HepG2 (cell line): ENCODE measurements around the gene GADD45G. TPM values are rescaled to one million over a fixed set of nuclear protein-coding genes. Genes with fewer than 3 reads are reported as not detected.

Experiments used
- ATAC-seq: fragments of 200-7000 bp; cut with Tn5 transposase; 3 replicates; pipeline ENCODE4 v1.9.1; 2020; ENCODE audit warnings: mild to moderate bottlenecking, moderate library complexity
- BruUV-seq: library from RNA; stranded (reverse); fragments of 400-500 nt; replicated peaks from 2 replicates; lab custom pipeline; 2021; lab: Mats Ljungman, UMichigan
- CTCF ChIA-PET: fragments of 300-600 bp; formaldehyde crosslinking; extraction: SDS; loops from one replicate; lab custom pipeline; 2021; ENCODE audit warnings: low total read pairs, inconsistent platforms, low intra/inter-chr PET ratio; lab: Yijun Ruan, JAX
- POLR2A ChIA-PET: fragments of 350-600 bp; sonication (Branson Sonifier 250); formaldehyde crosslinking; loops from one replicate; lab custom pipeline; 2020; ENCODE audit warnings: antibody characterized with exemption, inconsistent platforms; lab: Yijun Ruan, JAX
- DNase-seq: peaks from one replicate; pipeline ENCODE4 v3.0.0-alpha.2; 2015; ENCODE audit warnings: low spot score
- FAIRE-seq: peaks from 3 replicates; lab custom pipeline; 2011; peaks lifted over from hg19 to GRCh38; lab: Jason Lieb, UNC
- H2AFZ ChIP-seq: one replicate; pipeline ENCODE4 v1.6.1; 2011; ENCODE audit warnings: low read length, inconsistent platforms
- H3K27ac ChIP-seq: fragments of 300-600 bp; 3 replicates; pipeline ENCODE4 v1.8.0; 2011; ENCODE audit warnings: mixed run types, mild to moderate bottlenecking, mixed read lengths, low read length, inconsistent platforms; ENCODE audit not compliant: insufficient read depth; ENCODE audit errors: extremely low read length
- H3K27me3 ChIP-seq, 2 experiments: fragments of 200-600 bp in 1 of 2; 2 replicates in 1 of 2; 3 replicates in 1 of 2; pipeline versions ENCODE4 v1.6.0 to v1.8.0; 2011; ENCODE audit warnings: low read length in 2 of 2, mild to moderate bottlenecking in 2 of 2, moderate library complexity in 2 of 2, inconsistent platforms in 1 of 2; ENCODE audit not compliant: insufficient read depth in 2 of 2, control insufficient read depth in 1 of 2
- H3K36me3 ChIP-seq, 2 experiments: fragments of 200-600 bp in 1 of 2; replicated peaks in 1 of 2; 2 replicates in 1 of 2; 3 replicates in 1 of 2; pipeline versions ENCODE4 v1.5.1 to v1.8.0; 2011; ENCODE audit warnings: low read length in 2 of 2, inconsistent platforms in 1 of 2; ENCODE audit not compliant: insufficient read depth in 2 of 2, control insufficient read depth in 1 of 2
- H3K4me1 ChIP-seq: 2 replicates; pipeline ENCODE4 v1.5.1; 2012; ENCODE audit warnings: low read length, inconsistent platforms; ENCODE audit not compliant: insufficient read depth
- H3K4me2 ChIP-seq: 2 replicates; pipeline ENCODE4 v1.6.0; 2011; ENCODE audit warnings: low read depth, low read length, inconsistent platforms
- H3K4me3 ChIP-seq, 3 experiments: fragments of 200-600 bp in 1 of 3; sonication (generic), shearing (Covaris generic) in 1 of 3; replicated peaks in 1 of 3; 2 replicates each; pipeline ENCODE4 v1.5.1; 2011 to 2016; ENCODE audit warnings: low read length in 3 of 3, inconsistent platforms in 2 of 3, low read depth in 2 of 3, mild to moderate bottlenecking in 2 of 3, control low read depth in 1 of 3, mixed read lengths in 1 of 3; ENCODE audit not compliant: insufficient read depth in 1 of 3
- H3K79me2 ChIP-seq: one replicate; pipeline ENCODE4 v1.6.1; 2011; ENCODE audit warnings: low read length, inconsistent platforms; ENCODE audit not compliant: insufficient read depth
- H3K9ac ChIP-seq: 2 replicates; pipeline ENCODE4 v1.6.0; 2011; ENCODE audit warnings: mild to moderate bottlenecking, low read depth, low read length, inconsistent platforms; ENCODE audit not compliant: insufficient read depth
- H3K9me3 ChIP-seq: 2 replicates; pipeline ENCODE4 v1.5.1; 2012; ENCODE audit warnings: mild to moderate bottlenecking, low read length
- H4K20me1 ChIP-seq: 2 replicates; pipeline ENCODE4 v1.6.0; 2011; ENCODE audit warnings: inconsistent platforms, mild to moderate bottlenecking, low read length, moderate library complexity; ENCODE audit not compliant: insufficient read depth
- DMAP1 ChIP-seq: IDR thresholded peaks from 2 replicates; pipeline ENCODE4 v1.6.1; 2016
- EHMT2 ChIP-seq: fragments of 200-600 bp; sonication (generic); IDR thresholded peaks from 2 replicates; pipeline ENCODE4 v1.7.0; 2017; ENCODE audit warnings: antibody characterized with exemption, low read depth, low read length, borderline replicate concordance
- GABPA ChIP-seq, 2 experiments: IDR thresholded peaks; 2 replicates each; pipeline ENCODE4 v1.6.1; 2011 to 2016; ENCODE audit warnings: low read depth in 2 of 2, low read length in 1 of 2, missing biosample characterization in 1 of 2, missing genetic modification characterization in 1 of 2
- GABPB1 ChIP-seq: IDR thresholded peaks from 2 replicates; pipeline ENCODE4 v1.6.1; 2016; ENCODE audit warnings: mild to moderate bottlenecking, missing genetic modification reagents, moderate library complexity, missing compliant biosample characterization
- JDP2 ChIP-seq: sonication (generic); formaldehyde crosslinking; IDR thresholded peaks from 2 replicates; pipeline ENCODE4 v1.8.1; 2022; ENCODE audit warnings: missing genetic modification reagents, borderline replicate concordance
- KDM4B ChIP-seq: sonication (generic); formaldehyde crosslinking; IDR thresholded peaks from 2 replicates; pipeline ENCODE4 v1.4.0; 2020; ENCODE audit warnings: missing genetic modification reagents
- PHF20 ChIP-seq: sonication (generic); formaldehyde crosslinking; IDR thresholded peaks from 2 replicates; pipeline ENCODE4 v1.5.0; 2020; ENCODE audit warnings: mild to moderate bottlenecking, missing genetic modification reagents
- SATB2 ChIP-seq: sonication (generic); formaldehyde crosslinking; IDR thresholded peaks from 2 replicates; pipeline ENCODE4 v1.5.0; 2020; ENCODE audit warnings: missing genetic modification reagents
- TEF ChIP-seq: sonication (generic); formaldehyde crosslinking; IDR thresholded peaks from 2 replicates; pipeline ENCODE4 v1.5.0; 2020; ENCODE audit warnings: missing genetic modification reagents
- THAP11 ChIP-seq: IDR thresholded peaks from 2 replicates; pipeline ENCODE4 v1.6.1; 2016; ENCODE audit warnings: missing biosample characterization, missing genetic modification reagents
- XRCC5 ChIP-seq: fragments of 200-400 bp; formaldehyde crosslinking; optimal IDR thresholded peaks from 2 replicates; pipeline ENCODE3; 2017; ENCODE audit warnings: mild to moderate bottlenecking, low read length
- ZNF343 ChIP-seq: sonication (generic); formaldehyde crosslinking; IDR thresholded peaks from 2 replicates; pipeline ENCODE4 v1.4.0; 2020; ENCODE audit warnings: mild to moderate bottlenecking, missing genetic modification reagents
- ZNF746 ChIP-seq: sonication (generic); formaldehyde crosslinking; IDR thresholded peaks from 2 replicates; pipeline ENCODE4 v1.8.0; 2022; ENCODE audit warnings: mild to moderate bottlenecking, missing genetic modification reagents
- WGBS: methylation state at CpG from one replicate; pipeline ENCODE4 v1.1.6; 2017; ENCODE audit warnings: low lambda C conversion rate; 5-methylcytosine and 5-hydroxymethylcytosine counted together
- in situ Hi-C: cut with HindIII; loops from 2 replicates; pipeline ENCODE4 v1.10.0; 2017; ENCODE audit warnings: low pct_unique_long_range_greater_than_20kb; ENCODE audit not compliant: extremely low pct_ligation_motif_present
- intact Hi-C: fragments of 100-400 bp; cut with micrococcal nuclease; formaldehyde crosslinking; loops from one replicate; pipeline ENCODE4 v1.10.0; 2022; ENCODE audit not compliant: unreplicated experiment
- polyA plus RNA-seq, 8 experiments: library from polyadenylated mRNA; depleted of rRNA in 3 of 8; stranded (reverse) in 7 of 8; unstranded in 1 of 8; fragments of >200 nt; fragmentation: Illumina TruSeq in 4 of 8; extraction: Trizol in 4 of 8; gene quantifications; 2 replicates each; pipeline versions ENCODE4 v1.2.1 to v1.2.3, GENCODE V29; 2011 to 2016; ENCODE audit warnings: low read depth in 4 of 8, missing spikeins in 1 of 8, mixed read lengths in 1 of 8; ENCODE audit not compliant: insufficient read depth in 1 of 8
- total RNA-seq, 5 experiments: library from RNA; depleted of rRNA; stranded (reverse); fragments of >200 nt; fragmentation: Illumina TruSeq; extraction: Trizol; gene quantifications; 2 replicates each; pipeline ENCODE4 v1.2.3, GENCODE V29; 2016; ENCODE audit warnings: low read depth in 1 of 5
- TF ChIP-seq, protein P1 (sequence below): IDR thresholded peaks from 2 replicates; pipeline ENCODE4 v1.6.1; 2016; ENCODE audit warnings: low read depth, borderline replicate concordance
- TF ChIP-seq, protein P2 (sequence below): sonication (generic); formaldehyde crosslinking; conservative IDR thresholded peaks from 2 replicates; pipeline ENCODE4 v1.5.0; 2020; ENCODE audit warnings: missing genetic modification reagents

The GADD45G gene
- total and polyA plus RNA-seq, 2 of the 13 experiments (the other 11 are each of a cell fraction or from before 2014, with no cell fraction given) = not detected

- Histone ChIP-seq H2AFZ (no peak overlapping the region), H3K27ac (no peak overlapping the region), H4K20me1 (no peaks in the 10 kb centered on the region), H3K9ac (no peak overlapping the region), H3K9me3 (no peaks in the 10 kb centered on the region), H3K4me3 (no peak overlapping the region), H3K4me1 (peaks cover 16% of the 10 kb centered on the region), H3K36me3 (no peaks in the 10 kb centered on the region), H3K27me3 (peaks cover 1 to 29% of the 10 kb centered on the region in 2 experiments; a peak in 2 of 5 replicates), H3K79me2 (no peaks in the 10 kb centered on the region), H3K4me2 (no peak overlapping the region)
- no peak for TF ChIP-seq KDM4B
- no peak for TF ChIP-seq JDP2 (CRISPR knock-in tag)
- no peak for TF ChIP-seq TEF (CRISPR knock-in tag)
- no peak for TF ChIP-seq THAP11 (CRISPR knock-in tag)
- FAIRE-seq = no peak
- ChIA-PET CTCF (no interaction called here), POLR2A (no interaction called here)
- in situ Hi-C loops (no loop called here), intact Hi-C loops (no loop called here)
- no peak for DNase-seq
- no TSS peak for BruUV-seq
- no peak for ATAC-seq
- WGBS = 26% methylated on average over 5 of the region's 7 CpGs
Measured at GRCh38 chr9:89634995-89635742, 30.4 kb downstream of the GADD45G start.

GRCh38 chr9:89635816-89636215 lies 31.0 kb downstream of the GADD45G start:
- no peaks in the 10 kb centered on the region for H3K36me3 ChIP-seq
- H3K9me3 ChIP-seq = no peaks in the 10 kb centered on the region
- no peak overlapping the region for H3K4me2 ChIP-seq
- POLR2A ChIA-PET = no interaction called here
- BruUV-seq = no TSS peak
- CTCF ChIA-PET = no interaction called here
- H3K4me3 ChIP-seq = no peak overlapping the region
- peaks cover 1 to 32% of the 10 kb centered on the region in 2 experiments; a peak in 2 of 5 replicates for H3K27me3 ChIP-seq
- no peak for ATAC-seq
- in situ Hi-C loops = no loop called here
- H4K20me1 ChIP-seq = no peaks in the 10 kb centered on the region
- FAIRE-seq = no peak
- H3K4me1 ChIP-seq = peaks cover 16% of the 10 kb centered on the region
- no peaks in the 10 kb centered on the region for H3K79me2 ChIP-seq
- 0% methylated on average over 1 of the region's 5 CpGs for WGBS
- DNase-seq = no peak
- no peak overlapping the region for H3K27ac ChIP-seq
- no peak for TF ChIP-seq ZNF746
- no peak for TF ChIP-seq GABPB1 (CRISPR knock-in tag)
- no peak for TF ChIP-seq EHMT2
- no peak for TF ChIP-seq GABPA (IDR thresholded peaks at IDR 0.05; ENCODE audit: low read depth, low read length)
- TF ChIP-seq GABPA (CRISPR knock-in tag; IDR thresholded peaks at IDR 0.05; ENCODE audit: low read depth) = no peak
- TF ChIP-seq, protein P1, sequence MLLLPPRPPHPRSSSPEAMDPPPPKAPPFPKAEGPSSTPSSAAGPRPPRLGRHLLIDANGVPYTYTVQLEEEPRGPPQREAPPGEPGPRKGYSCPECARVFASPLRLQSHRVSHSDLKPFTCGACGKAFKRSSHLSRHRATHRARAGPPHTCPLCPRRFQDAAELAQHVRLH (CRISPR knock-in tag) = no peak
- no peak for TF ChIP-seq PHF20 (CRISPR knock-in tag)
- no peak for TF ChIP-seq ZNF343
- TF ChIP-seq SATB2 = no peak
- TF ChIP-seq, protein P2, sequence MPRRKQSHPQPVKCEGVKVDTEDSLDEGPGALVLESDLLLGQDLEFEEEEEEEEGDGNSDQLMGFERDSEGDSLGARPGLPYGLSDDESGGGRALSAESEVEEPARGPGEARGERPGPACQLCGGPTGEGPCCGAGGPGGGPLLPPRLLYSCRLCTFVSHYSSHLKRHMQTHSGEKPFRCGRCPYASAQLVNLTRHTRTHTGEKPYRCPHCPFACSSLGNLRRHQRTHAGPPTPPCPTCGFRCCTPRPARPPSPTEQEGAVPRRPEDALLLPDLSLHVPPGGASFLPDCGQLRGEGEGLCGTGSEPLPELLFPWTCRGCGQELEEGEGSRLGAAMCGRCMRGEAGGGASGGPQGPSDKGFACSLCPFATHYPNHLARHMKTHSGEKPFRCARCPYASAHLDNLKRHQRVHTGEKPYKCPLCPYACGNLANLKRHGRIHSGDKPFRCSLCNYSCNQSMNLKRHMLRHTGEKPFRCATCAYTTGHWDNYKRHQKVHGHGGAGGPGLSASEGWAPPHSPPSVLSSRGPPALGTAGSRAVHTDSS (CRISPR knock-in tag) = no peak
- TF ChIP-seq DMAP1 = no peak
- TF ChIP-seq XRCC5 = no peak
- intact Hi-C loops = no loop called here
- no peak overlapping the region for H3K9ac ChIP-seq
- no peak overlapping the region for H2AFZ ChIP-seq
